Measurements from ENCODE around the gene OLIG1. TPM values are rescaled to one million over a fixed set of nuclear protein-coding genes. Genes with fewer than 3 reads are reported as not detected.

Gene OLIG1
- total and polyA plus RNA-seq, 2 experiments from 2014 or later, result 0.65 TPM; not detected in 1

DNA sequence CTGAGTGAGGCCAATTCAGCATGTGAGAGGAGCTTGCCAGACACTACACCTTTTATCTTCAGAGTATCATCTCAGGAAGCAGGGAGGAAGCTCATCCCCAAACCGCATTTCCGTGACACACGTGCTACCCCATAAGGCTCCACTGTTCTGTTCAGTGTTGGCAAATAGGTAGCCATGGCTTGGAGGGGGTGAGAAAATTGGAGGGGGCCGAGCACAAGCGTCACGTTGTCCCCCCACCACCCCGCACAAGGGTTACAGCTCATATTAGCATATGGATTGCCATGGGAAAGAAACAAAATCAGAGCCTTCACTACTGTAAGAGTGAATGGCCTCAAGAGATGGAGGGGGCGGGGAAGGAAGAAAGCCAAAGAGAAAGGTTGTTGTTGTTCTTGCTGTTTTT, 46.7 kb downstream of the OLIG1 start:
- Histone ChIP-seq H3K9me3 (ENCODE audit: low read depth) (no peaks in the 10 kb centered on the region), H3K4me3 (no peak overlapping the region), H3K27me3 (peaks cover 7% of the 10 kb centered on the region), H3K4me1 (ENCODE audit: low read depth) (no peaks in the 10 kb centered on the region), H3K27ac (no peak overlapping the region), H3K36me3 (no peaks in the 10 kb centered on the region)
- no peak for DNase-seq (ENCODE audit: low read depth in 1 of 2, low spot score in 1 of 2)
- TF ChIP-seq, protein P1, sequence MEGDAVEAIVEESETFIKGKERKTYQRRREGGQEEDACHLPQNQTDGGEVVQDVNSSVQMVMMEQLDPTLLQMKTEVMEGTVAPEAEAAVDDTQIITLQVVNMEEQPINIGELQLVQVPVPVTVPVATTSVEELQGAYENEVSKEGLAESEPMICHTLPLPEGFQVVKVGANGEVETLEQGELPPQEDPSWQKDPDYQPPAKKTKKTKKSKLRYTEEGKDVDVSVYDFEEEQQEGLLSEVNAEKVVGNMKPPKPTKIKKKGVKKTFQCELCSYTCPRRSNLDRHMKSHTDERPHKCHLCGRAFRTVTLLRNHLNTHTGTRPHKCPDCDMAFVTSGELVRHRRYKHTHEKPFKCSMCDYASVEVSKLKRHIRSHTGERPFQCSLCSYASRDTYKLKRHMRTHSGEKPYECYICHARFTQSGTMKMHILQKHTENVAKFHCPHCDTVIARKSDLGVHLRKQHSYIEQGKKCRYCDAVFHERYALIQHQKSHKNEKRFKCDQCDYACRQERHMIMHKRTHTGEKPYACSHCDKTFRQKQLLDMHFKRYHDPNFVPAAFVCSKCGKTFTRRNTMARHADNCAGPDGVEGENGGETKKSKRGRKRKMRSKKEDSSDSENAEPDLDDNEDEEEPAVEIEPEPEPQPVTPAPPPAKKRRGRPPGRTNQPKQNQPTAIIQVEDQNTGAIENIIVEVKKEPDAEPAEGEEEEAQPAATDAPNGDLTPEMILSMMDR (IDR thresholded peaks at IDR 0.05; ENCODE audit: low read depth, low read length), result no peak

DNA sequence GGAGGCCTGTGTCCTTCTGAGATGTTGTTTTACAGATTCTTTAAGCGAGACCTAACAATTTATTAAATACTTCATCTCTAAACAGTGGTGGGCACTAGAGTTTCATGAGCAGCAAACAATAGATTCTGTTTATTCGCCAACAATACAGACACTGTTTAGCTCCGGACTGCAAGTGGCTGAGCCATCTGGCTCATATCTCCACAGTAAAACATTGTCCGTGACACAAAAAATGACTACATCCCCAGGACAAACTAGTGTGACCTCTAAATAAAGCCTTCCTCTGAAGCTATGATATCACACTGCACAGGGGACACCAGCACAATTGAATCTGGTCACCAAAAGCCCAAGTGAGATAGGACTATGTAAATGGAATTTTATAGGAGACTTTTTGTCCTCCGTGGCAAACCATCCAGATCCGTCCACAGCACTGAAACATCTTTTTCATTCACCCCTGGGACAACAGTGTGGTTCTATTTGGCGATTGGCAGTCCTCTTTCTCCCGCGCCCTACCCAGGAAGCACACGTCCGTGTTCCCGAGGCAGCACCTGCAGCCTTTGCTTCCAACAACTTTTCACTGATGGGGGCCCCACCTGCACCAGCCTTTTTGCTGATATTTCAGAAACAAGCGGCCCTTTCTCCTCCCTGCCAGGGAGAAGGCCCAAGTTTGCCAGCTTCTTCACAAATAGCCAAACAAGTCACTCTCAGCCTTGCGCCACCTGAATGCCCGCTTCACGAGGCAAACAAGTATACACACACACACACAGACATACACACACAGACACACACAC, 47.4 kb downstream of the OLIG1 start:
- no peaks in the 10 kb centered on the region for H3K4me1 ChIP-seq (ENCODE audit: low read depth)
- peaks cover under 1% of the 10 kb centered on the region for H3K27me3 ChIP-seq
- H3K27ac ChIP-seq, result no peak overlapping the region
- no peaks in the 10 kb centered on the region for H3K9me3 ChIP-seq (ENCODE audit: low read depth)
- TF ChIP-seq, protein P1 (IDR thresholded peaks at IDR 0.05; ENCODE audit: low read depth, low read length), result no peak
- H3K36me3 ChIP-seq, result no peaks in the 10 kb centered on the region
- no peak for DNase-seq (ENCODE audit: low read depth in 1 of 2, low spot score in 1 of 2)
- no peak overlapping the region for H3K4me3 ChIP-seq

Other genes starting within 250 kb of the OLIG1 start
- 0.09 TPM in 1 of 2 replicates, not detected in the other for gene OLIG2, start 44.2 kb upstream of the OLIG1 start, total RNA-seq
- not detected in 2 replicates for gene OLIG2, start 44.2 kb upstream of the OLIG1 start, polyA plus RNA-seq
- 1.3 and 3.3 TPM in 2 replicates for gene IFNAR2, start 159.8 kb downstream of the OLIG1 start, total RNA-seq
- gene IFNAR2, start 159.8 kb downstream of the OLIG1 start, polyA plus RNA-seq, result 10.9 and 20.3 TPM in 2 replicates
- 7.5 and 8.4 TPM in 2 replicates for gene IL10RB, start 196.2 kb downstream of the OLIG1 start, total RNA-seq
- gene IL10RB, start 196.2 kb downstream of the OLIG1 start, polyA plus RNA-seq, result 16.1 and 17.8 TPM in 2 replicates

Measured in cardiac muscle cell (in vitro differentiated cells and primary cell).